ENCODE results near the gene PEBP1. TPM values are rescaled to one million over a fixed set of nuclear protein-coding genes. Genes with fewer than 3 reads are reported as not detected.

PEBP1 gene
- total and polyA plus RNA-seq, 2 of the 4 experiments (the other 2 are of a cell fraction) = 129 to 161 TPM

DNA sequence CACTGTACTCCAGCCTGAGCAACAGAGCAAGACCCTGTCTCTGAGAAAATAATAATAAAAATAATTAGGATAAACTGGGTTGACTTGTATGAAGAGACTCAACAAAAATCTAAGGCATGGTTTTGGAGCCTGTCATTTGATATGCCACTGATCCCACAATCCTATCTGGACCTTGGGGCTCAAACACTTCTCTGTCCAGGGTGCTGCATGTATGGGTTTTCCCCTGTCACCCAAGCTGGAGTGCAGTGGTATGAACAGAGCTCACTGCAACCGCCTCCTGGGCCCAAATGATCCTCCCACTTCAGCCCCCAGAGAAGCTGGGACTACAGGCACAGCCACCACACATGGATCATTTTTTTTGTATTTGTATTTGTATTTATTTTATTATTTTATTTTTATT is 26.8 kb upstream of the PEBP1 start:
- no peak overlapping the region for H3K27ac ChIP-seq (ENCODE audit: insufficient read depth, low read length)
- CTCF ChIA-PET = no interaction called here
- in situ Hi-C loops (cut with MboI; ENCODE audit: low sequenced_read_pairs) = no loop called here

More for the DNA sequence above, 26.8 kb upstream of the PEBP1 start:
- no TSS peak for BruUV-seq (replicated peaks)
- Histone ChIP-seq H3K4me3 (ENCODE audit: insufficient read depth, low read depth, low read length) (no peak overlapping the region), H3K4ac (ENCODE audit: low read depth, low read length) (no peak overlapping the region), H3K56ac (ENCODE audit: extremely low read depth, insufficient read depth, low read length) (no peak overlapping the region), H3K18ac (ENCODE audit: low read depth, low read length) (no peak overlapping the region), H2BK5ac (ENCODE audit: low read depth, low read length, poor library complexity, severe bottlenecking) (no peak overlapping the region), H2AK9ac (replicated peaks; ENCODE audit: low read depth, low read length, poor library complexity) (no peak overlapping the region), H3K9ac (ENCODE audit: low read depth, low read length) (no peak overlapping the region), H2BK15ac (ENCODE audit: low read depth, low read length) (no peak overlapping the region), H4K8ac (ENCODE audit: low read depth in 2 of 2, low read length in 2 of 2) (no peak overlapping the region), H2AK5ac (ENCODE audit: low read depth, low read length) (no peak overlapping the region), H2BK20ac (ENCODE audit: low read depth, low read length) (no peak overlapping the region), H3K23ac (ENCODE audit: low read depth, low read length) (no peak overlapping the region), H3K4me1 (ENCODE audit: control insufficient read depth, insufficient read depth, low read length) (no peaks in the 10 kb centered on the region), H3K27me3 (ENCODE audit: control insufficient read depth, insufficient read depth, low read length) (no peaks in the 10 kb centered on the region), H3K79me1 (ENCODE audit: low read depth in 1 of 2, low read length in 2 of 2) (no peaks in the 10 kb centered on the region), H4K91ac (ENCODE audit: insufficient read depth, low read depth, low read length) (no peak overlapping the region), H2BK120ac (ENCODE audit: low read depth, low read length) (no peak overlapping the region), H3K36me3 (ENCODE audit: control insufficient read depth, insufficient read depth, low read length) (no peaks in the 10 kb centered on the region), H3K14ac (replicated peaks; ENCODE audit: low read depth, low read length) (no peak overlapping the region), H4K5ac (ENCODE audit: low read depth, low read length) (no peak overlapping the region), H3K9me3 (ENCODE audit: control insufficient read depth, insufficient read depth, low read length) (no peaks in the 10 kb centered on the region), H3K9me1 (ENCODE audit: insufficient read depth, low read length) (no peaks in the 10 kb centered on the region), H3K4me2 (ENCODE audit: low read depth, low read length) (no peak overlapping the region), H4K20me1 (ENCODE audit: insufficient read depth, low read length) (no peaks in the 10 kb centered on the region), H2AFZ (replicated peaks; ENCODE audit: low read length, poor library complexity) (no peak overlapping the region)
- intact Hi-C loops (cut with micrococcal nuclease) = no loop called here
- ATAC-seq (ENCODE audit: low read depth) (peak; percentile 25; the same call in 1 of the 2 replicates), DNase-seq (peak; percentile 5)
- TF ChIP-seq MAFK (IDR thresholded peaks at IDR 0.05; ENCODE audit: low read depth, low read length) (no peak), CHD1 (IDR thresholded peaks at IDR 0.05; ENCODE audit: low read depth, low read length) (no peak), ELK1 (IDR thresholded peaks at IDR 0.05; ENCODE audit: borderline replicate concordance, low read depth, low read length) (no peak), CEBPB (IDR thresholded peaks at IDR 0.05; ENCODE audit: low read depth, low read length) (no peak), MXI1 (IDR thresholded peaks at IDR 0.05; ENCODE audit: borderline replicate concordance, low read depth, low read length) (no peak), BHLHE40 (IDR thresholded peaks at IDR 0.05; ENCODE audit: low read depth, low read length) (no peak), RAD21 (IDR thresholded peaks at IDR 0.05; ENCODE audit: low read length) (no peak), FOS (IDR thresholded peaks at IDR 0.05; ENCODE audit: low read depth, low read length) (no peak), RFX5 (IDR thresholded peaks at IDR 0.05; ENCODE audit: low read depth, low read length) (no peak), RCOR1 (IDR thresholded peaks at IDR 0.05; ENCODE audit: insufficient replicate concordance, low read length) (no peak), MAZ (IDR thresholded peaks at IDR 0.05; ENCODE audit: borderline replicate concordance, low read depth, low read length) (no peak)
- TF ChIP-seq, protein P1, sequence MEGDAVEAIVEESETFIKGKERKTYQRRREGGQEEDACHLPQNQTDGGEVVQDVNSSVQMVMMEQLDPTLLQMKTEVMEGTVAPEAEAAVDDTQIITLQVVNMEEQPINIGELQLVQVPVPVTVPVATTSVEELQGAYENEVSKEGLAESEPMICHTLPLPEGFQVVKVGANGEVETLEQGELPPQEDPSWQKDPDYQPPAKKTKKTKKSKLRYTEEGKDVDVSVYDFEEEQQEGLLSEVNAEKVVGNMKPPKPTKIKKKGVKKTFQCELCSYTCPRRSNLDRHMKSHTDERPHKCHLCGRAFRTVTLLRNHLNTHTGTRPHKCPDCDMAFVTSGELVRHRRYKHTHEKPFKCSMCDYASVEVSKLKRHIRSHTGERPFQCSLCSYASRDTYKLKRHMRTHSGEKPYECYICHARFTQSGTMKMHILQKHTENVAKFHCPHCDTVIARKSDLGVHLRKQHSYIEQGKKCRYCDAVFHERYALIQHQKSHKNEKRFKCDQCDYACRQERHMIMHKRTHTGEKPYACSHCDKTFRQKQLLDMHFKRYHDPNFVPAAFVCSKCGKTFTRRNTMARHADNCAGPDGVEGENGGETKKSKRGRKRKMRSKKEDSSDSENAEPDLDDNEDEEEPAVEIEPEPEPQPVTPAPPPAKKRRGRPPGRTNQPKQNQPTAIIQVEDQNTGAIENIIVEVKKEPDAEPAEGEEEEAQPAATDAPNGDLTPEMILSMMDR (conservative IDR thresholded peaks at IDR 0.05; ENCODE audit: low read depth, low read length) = no peak
- TF ChIP-seq, protein P2, sequence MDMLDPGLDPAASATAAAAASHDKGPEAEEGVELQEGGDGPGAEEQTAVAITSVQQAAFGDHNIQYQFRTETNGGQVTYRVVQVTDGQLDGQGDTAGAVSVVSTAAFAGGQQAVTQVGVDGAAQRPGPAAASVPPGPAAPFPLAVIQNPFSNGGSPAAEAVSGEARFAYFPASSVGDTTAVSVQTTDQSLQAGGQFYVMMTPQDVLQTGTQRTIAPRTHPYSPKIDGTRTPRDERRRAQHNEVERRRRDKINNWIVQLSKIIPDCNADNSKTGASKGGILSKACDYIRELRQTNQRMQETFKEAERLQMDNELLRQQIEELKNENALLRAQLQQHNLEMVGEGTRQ (IDR thresholded peaks at IDR 0.05; ENCODE audit: low read depth, low read length) = no peak
- dilution Hi-C loops (cut with HindIII; ENCODE audit: low sequenced_read_pairs, unreplicated experiment) = no loop called here
- no CpG with 5 or more reads among the region's 1 CpG for WGBS, 2 experiments (ENCODE audit: extremely low coverage in 2 of 2, insufficient read length in 1 of 2)
- POLR2A ChIA-PET (ENCODE audit: unreplicated experiment) = no interaction called here

Data from IMR-90 (cell line).